ENCODE measurements around the gene PRCP.
"Not testable (repeated sequence)": the region's sequence is repeated elsewhere in the genome, so short reads cannot be mapped to it uniquely, and the experiment has no call there.

The PRCP gene

DNA sequence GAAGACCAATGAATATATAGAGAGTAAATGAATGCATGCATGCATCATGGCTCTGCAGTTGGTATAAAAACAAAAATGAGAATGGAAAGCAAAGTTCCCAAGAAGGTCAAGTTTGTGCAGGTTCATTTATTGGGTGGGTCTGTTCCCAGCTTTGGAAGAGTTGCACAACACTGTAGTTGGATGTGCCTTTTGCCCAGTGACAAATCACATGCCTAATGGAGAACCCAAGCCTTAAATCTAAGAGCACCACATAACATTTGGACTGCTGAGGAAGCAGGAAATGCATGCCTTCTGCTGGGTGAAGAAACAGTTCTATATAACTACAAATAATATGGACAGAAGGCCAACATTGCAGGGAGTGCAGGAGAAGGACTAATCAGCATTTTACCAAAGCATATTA is 30.6 kb downstream of the PRCP start:
- DNase-seq: no peak

DNA sequence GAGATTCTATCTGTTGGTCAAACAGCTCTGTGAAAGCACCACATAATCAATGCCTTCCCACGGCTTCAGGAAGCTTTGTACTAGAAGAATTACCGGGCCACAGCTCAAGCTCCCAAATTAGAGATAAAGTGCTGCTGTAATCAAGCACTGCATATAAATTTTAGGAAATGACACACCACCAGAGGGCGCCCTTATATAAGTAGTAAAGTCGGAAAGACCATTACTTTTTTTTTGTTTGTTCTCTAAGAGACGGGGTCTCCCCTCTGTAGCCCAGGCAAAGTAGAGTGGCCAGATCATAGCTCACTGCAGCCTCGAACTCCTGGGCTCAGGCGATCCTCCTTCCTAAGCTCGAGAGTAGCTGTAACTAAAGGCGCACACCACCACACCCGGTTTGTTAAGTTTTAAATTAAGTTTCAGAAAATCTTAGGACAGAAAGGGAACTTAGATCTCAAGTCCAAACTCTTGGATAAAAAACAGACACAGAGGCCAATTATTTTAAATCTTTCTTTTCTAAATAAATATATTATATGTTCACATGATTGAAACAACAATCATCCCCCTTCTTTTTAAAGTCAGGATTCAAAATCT is 32.6 kb downstream of the PRCP start:
- peak; percentile 79 to 84 for DNase-seq

DNA sequence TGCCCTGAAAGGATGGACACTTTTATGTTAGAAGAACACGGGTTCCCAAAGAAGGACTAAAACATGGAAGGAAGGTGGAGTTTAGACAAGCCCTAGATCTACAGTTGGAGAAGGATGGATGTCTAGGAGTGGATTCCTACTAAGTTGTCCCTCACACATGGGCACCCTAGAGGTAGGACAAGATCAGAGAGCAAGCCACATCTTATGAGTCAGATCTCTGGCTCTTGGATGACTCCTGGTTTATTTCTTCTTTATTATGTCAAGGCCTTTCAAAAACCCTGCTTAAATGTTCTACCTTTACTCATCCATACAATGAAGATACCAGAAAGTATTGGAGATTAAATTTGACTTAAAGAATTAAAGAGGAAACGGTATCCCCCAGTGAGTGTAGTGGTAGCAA is 34.4 kb downstream of the PRCP start:
- DNase-seq: no peak

DNA sequence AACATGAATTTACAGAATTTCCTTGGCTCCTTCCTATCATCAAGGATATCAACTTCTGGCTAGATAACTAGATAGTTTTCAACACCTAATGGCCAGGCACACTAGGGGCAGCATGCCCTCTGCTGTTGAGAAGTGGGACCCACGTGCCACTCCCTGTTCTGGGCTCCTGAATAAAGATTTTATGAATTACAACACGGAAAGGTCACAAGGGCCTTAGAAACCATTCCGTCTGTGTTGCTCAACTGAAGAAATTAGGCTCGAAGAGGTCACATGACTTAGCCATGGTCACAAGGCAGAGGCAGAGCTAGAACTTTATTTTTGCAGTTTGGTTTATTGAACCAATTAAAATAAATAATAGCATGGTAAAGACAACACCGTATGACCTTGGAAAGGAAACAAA is 36.0 kb downstream of the PRCP start:
- peak; percentile 5 to 6 for DNase-seq

DNA sequence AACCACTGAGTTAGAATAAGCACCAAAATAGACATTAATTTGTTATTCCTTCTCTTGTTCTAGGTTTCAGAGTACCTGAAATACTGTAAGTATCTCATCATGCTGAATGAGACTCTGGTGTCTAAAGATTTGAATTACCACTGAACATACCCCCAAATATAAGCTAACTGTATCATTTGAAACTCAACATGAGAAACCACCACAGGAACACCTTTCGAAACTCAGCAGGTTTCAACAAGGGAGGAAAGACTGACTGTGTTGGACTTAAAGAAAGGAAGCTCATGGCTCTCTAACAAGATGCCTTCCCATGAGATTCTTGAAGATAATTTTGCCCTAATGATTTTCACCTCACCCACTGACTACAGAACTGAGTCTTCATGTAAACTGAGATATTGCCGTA is 37.0 kb downstream of the PRCP start:
- no peak for DNase-seq

DNA sequence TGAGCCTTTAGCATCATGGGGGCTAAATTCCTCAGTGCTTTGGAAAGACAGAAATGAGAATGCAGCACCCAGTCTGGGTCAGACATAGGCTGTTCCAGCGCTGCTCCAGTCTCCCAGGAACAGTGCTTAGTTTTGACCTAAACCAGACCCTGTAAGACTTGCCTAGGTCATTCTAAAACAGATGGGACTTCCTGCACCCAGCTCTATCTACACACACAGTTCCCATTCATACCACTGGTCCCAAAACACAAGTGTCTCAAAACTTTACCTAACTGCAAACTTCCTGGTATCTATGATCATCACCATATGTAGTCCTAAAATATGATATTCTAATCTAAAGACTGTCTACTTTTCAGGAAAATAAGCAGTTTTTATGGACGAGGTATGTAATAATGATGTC is 37.9 kb downstream of the PRCP start:
- no peak for DNase-seq

DNA sequence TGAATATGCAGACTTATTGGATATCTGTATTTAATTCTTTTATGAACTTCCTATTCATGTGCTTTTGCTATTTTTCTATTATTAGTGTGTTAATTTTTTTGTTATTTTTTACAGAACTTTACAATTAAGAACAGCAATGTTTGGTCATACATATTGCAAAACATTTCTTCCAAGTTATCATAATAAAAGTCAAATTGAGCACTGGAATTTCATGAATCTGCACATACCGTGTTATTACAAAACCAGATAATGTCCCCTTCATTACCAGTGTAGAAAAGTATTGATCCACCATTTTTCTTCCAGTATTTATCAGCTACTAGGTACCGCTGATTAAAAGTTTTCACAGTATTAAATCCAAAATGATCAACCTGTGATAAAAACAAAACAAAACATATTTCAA is 40.5 kb downstream of the PRCP start:
- DNase-seq: no peak

DNA sequence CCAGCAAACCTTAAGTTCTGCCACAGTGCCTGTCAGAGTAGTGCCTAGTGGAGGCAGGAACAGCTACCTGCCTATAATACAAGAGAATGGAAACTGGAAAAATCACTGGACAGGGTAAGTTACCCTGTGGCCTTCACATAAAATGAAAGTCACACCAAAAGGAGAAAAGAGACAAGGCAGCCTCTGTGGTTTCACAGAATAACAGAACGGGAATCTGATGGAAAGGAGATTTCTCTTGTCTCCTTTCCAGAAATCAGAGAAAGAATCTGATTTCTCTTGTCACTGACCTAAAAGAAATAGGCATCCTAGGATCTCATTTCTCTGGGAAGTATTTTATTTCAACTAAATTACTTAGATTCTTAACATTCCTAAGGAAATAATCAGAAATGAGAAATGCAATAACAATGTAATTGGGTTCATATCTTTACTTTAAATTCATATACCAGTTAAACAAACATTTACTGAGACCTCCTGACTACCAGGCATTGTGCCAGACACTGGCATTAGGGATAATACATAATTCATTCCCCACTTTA is 41.6 kb downstream of the PRCP start:
- no peak for DNase-seq

DNA sequence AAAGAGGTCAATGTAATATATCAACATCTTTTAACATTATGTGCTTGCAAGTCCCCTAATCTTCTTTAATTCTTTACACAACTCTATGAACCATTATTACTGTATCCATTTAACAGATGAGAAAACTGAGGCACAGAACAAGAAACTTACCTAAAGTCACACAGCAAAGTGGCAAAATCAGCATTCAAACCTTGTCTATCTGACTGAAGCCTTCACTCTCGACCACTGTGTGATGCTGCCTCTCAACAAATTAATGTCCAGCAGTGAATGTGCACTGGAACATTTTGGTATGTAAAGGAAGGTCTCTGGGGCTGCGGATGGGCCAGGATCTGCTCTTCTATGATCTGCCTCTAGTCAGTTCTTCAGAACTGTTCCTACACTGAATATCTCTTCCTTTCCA is 42.1 kb downstream of the PRCP start:
- no peak for DNase-seq

DNA sequence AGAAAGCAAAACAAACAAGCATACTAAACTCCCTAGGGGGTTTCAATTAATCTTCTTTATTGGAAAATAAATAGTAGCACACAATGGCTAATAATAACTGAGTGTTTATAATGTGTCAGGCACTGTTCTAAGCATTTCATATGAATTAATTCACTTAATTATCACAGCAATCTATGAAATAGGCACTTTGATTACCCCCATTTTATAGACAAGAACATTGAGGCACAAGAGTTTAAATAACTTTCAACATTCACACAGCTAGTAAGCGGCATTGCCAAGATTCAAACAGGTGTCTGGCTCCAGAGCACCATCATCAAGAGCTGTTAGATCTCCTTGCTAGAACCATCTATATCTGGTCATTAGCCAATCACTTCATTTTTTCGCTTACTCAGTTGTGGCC is 43.1 kb downstream of the PRCP start:
- no peak for DNase-seq

DNA sequence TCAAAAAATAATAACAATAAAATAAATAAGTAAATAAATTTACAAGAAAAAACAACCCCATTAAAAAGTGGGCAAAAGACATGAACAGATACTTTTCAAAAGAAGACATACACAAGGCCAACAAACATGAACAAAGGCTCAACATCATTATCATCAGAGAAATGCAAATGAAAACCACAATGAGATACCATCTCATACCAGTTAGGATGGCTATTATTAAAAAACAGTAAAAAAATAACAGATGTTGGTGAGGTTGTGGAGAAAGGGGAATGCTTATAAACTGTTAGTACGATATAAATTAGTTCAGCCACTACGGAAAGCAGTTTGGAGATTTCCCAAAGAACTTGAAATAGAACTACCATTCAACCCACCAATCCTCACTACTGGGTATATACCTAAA is 44.6 kb downstream of the PRCP start:
- no peak for DNase-seq

DNA sequence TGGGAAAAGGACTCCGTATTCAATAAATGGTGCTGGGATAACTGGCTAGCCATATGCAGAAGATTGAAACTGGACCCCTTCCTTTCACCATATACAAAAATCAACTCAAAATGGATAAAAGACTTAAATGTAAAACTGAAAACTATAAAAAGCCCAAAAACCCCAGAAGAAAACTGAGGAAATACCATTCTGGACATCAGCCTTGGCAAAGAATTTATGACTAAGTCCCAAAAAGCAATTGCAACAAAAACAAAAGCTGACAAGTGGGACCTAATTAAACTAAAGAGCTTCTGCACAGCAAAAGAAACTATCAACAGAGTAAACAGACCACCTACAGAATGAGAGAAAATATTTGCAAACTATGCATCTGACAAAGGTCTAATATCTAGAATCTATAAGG is 45.3 kb downstream of the PRCP start:
- not testable (repeated sequence) for DNase-seq

DNA sequence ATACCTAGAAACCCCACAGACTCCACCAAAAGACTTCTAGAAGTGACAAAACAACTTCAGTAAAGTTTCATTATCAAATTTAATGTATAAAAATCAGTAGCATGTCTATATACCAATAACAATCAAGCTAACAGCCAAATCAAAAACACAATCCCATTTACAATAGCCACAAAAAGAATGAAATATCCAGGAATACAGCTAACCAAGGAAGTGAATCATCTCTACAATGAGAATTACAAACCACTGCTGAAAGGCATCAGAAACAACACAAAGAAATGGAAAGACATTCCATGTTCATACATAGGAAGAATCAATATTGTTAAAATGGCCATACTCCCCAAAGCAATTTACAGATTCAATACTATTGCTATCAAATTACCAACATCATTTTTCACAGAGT is 46.0 kb downstream of the PRCP start:
- no peak for DNase-seq

DNA sequence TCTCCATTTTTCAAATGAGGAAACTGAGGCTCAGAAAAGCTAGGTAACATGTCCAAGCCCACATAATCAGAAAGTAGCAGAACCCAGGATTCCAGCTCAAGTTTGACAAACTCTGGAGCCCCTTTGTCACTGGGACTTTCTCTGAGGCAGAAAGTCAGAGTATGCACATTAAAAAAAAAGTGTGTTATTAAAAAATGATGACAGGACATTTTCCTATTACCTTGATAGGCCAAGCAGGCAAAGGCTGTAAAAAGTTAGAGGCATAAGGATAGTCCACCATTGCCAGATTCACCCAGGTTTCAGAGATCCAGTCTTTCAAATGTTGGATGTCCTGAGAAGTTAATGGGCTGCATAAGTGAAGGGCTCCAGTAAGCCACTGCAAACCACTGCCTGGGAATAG is 51.4 kb downstream of the PRCP start:
- no peak for DNase-seq

DNA sequence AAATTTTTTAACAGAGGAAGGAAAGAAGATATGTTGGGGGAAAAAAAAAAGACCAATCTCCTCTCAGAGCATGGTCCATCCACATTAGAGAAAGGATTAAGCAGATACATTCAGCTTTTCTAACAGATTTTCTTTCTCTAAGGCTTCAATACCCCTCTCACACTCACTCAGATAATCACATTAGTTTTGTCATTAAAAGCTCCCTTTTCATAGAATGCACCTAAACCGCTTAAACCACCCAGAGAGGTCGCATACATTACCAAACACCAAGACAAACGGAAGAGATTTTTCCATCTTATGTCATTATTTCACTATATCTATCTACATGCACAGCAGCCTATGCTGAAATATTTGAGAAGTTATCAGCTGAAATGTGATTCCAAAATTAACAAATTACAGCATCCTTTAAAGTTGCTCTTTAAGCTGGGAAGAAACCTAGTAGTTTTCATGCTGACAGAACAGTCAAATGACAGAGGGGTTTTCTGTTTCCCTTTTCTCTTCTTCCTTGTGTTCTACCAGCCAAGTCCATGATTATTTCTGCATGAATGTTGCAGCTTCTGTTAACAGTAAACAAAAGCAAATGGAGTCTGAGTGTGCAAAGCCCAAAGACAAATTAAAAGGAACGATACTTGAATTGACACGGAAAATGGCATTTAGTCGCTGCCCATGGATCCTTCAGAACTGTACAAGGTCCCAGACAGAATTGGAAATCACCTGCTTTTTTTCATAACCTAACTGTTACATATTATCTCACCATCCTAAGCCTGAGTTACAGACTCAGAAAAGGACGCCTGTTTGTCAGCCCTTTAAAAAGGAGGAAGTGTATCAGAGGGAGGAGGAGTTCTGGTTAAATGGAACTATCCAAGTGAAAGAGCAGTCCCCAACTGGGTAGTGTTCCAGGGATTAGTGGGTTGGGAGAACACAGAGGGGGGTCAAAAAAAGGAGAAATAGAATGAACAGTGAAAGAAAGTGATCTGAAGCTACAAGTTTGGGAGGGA is 54.6 kb downstream of the PRCP start:
- no peak for DNase-seq

DNA sequence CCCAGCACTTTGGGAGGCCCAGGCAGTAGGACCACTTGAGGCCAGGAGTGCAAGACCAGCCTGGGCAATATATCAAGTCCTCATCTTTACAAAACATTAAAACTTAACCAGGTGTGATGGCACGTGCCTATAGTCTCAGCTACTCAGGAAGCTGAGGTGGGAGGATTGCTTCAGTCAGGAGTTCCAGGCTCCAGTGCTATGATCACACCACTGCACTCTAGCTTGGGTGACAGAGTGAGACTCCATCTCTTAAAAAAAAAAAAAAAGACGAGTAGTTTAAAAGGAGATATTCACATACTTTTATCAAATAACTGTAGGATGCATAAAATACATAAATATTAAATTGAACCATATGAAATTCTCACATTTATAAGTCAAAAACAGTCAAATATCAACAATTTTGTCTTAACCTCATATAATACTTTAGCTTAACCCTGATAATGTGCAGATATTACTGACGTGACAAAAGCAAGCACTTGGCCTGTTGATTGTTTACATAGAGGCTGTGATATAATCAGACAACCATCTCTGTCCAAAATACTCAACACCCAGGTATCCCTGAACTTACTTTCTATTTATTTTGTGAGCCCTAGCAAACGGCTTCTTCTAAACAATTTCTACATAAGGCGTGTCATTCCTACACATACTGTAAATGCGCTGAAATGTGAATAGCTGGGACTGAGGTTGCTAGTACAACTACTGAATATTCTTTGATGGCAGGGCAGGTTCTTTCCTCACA is 57.0 kb downstream of the PRCP start:
- no peak for DNase-seq

DNA sequence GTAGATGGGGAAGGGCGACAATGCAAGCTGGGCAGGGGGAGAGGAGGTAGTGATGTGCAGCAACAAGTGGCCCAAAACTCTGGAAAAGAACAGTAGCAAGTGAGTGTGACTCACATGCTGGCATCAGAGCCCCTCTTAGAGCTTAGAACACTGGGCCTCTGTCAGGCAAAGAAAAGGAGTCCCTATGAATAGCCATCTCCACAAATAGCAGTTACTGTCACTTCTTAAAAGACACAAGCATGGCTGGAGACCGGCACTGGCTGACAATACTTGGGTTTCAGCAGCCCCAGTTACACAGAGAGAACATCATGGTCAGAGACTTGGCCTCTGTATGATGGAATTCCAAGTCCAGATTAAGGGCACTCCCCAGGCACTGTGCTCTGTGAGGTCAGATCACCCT is 58.2 kb downstream of the PRCP start:
- DNase-seq: no peak

DNA sequence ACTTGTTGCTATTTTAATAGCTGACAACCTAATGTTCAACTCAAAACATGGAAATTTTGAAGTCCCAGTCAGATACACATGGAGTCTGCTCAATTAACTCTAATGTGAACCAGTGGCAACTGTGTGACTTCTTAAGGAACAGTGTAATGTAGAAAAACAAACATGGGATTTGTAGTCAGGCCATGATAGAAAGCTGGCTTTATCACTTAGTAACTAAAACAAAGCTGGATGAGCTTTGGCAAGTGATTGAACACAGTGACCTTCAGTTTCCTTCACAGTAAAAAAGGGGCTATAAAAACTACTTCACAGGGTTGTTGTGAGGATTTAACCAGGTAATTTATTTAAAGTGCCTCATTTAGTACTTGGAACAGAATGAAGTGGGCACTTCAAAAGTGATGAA is 62.6 kb downstream of the PRCP start:
- DNase-seq: no peak

DNA sequence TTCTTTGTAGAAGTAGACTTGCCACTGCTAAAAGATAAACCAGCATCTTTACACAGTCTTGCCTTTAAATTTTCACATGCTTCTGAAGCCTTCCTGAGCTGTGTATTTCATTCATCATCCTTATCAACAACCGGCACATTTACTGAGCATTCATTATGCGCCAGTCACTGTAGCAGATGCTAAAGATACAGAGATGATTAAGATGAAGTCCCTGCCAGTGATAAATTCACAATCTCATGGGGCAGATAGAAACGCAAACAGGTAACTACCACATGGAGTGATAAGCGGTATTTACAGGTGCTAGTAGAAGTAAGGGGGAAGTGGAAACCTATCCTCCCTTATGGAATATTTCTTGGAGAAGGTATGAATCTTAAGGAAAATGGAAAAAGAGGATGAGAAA is 67.2 kb downstream of the PRCP start:
- DNase-seq: no peak

DNA sequence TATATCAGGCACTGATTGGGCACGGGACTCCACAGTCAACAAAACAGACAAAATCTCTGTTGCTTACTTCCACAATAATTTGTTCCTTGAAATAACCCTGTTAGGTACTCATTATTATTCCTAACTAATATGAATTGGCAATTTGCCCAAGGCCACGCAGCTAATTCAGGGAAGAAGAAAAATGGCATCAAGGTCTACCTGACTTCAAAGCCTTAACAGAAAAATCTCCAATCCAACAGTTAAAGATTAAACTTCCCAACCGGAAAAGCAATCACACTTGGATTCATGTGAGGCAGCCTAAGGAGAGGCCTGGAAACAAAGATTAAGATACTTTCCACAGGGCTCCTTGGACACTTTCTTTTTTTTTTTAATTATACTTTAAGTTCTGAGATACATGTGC is 68.9 kb downstream of the PRCP start:
- no peak for DNase-seq

DNA sequence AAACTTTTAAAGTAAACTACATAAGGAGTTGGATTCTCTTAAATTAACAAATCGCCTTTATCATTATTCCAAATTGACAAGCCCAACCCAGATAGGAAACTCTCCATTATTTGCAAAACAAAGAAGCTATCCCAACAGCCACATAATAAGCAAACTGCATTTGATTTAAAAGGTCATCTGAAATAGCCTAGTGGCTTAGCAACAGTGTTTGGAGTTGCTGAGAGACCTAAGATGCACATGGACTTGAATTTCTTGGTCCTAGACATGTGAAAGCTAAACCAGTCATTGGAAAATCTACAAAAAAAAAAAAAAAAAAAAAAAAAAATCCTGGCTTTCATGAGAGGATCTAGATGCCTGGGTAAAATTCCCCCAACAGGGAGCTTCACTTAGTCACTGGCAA is 69.5 kb downstream of the PRCP start:
- no peak for DNase-seq

DNA sequence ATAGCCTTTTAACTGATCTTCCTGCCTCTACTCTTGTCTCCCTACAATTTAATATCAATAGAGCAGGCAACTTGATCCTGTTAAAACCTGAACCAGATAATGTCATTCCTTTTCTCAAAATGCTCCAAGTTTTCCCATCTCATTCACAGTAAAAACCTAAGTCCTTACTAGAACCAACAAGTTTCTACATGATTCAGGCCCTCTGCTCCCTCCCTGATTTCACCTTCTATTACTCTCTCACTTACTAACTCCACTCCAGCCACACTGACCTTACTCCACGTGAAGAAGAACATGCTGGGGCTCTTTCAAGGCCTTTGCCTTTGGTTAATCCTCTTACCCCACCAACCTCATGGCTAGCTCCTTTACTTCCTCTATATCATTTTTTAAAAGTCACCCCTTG is 71.1 kb downstream of the PRCP start:
- no peak for DNase-seq

DNA sequence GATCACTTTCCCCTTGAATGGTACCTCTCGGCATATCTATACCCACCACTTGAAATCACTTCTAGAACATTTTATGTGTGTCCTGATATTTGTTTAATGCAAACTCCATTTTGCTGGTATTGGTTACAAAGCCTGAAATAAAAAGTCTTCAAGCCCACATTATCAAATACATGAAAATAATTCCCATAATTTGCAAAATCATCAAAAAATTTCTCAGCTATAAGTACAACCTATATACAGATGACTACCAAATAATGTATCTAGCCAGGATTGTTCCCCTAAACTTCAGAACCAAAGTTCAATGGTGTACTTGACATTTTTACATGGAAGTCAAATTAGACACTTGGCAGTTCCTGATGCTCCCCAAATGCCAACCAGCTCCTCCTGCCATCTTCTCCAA is 71.8 kb downstream of the PRCP start:
- no peak for DNase-seq

DNA sequence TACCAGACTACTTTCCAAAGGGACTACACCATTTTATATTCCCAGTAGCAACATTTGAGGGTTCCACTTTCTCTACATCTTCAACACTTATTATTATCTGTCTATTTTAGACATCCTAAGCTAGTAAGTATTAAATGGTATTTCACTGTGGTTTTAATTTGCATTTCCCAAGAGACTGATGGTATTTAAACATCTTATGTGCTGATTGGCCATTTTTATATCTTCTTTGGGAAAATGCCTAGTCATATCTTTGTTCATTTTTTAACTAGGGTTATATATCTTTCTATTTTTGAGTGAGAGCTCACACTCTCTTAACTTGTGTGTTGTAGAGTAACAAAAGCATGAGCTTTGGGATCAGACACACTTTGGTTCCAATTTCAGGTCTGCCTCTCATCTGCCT is 73.7 kb downstream of the PRCP start:
- DNase-seq: no peak
